ENCODE measurements around the gene ADCY5.

Gene ADCY5

GRCh38 chr3:123386477-123387040 is 62.3 kb downstream of the ADCY5 start:
- DNase-seq (ENCODE audit: low spot score): no peak

- peak; percentile 45 for DNase-seq (ENCODE audit: low spot score)
Measured at GRCh38 chr3:123385981-123386380, 62.9 kb downstream of the ADCY5 start.

GRCh38 chr3:123385499-123385898 is 63.4 kb downstream of the ADCY5 start:
- DNase-seq (ENCODE audit: low spot score): no peak

GRCh38 chr3:123385001-123385401 is 63.9 kb downstream of the ADCY5 start:
- no peak for DNase-seq (ENCODE audit: low spot score)

GRCh38 chr3:123384256-123384655 is 64.6 kb downstream of the ADCY5 start:
- DNase-seq (ENCODE audit: low spot score): no peak

- no peak for DNase-seq (ENCODE audit: low spot score)
Measured at GRCh38 chr3:123383091-123384053, 65.5 kb downstream of the ADCY5 start.

- DNase-seq (ENCODE audit: low spot score): no peak
Measured at GRCh38 chr3:123380261-123380660, 68.6 kb downstream of the ADCY5 start.

GRCh38 chr3:123379041-123379830 is 69.7 kb downstream of the ADCY5 start:
- DNase-seq (ENCODE audit: low spot score): no peak

- no peak for DNase-seq (ENCODE audit: low spot score)
Measured at GRCh38 chr3:123378409-123378915, 70.4 kb downstream of the ADCY5 start.

GRCh38 chr3:123377243-123377740 is 71.6 kb downstream of the ADCY5 start:
- no peak for DNase-seq (ENCODE audit: low spot score)

GRCh38 chr3:123376451-123377242 is 72.2 kb downstream of the ADCY5 start:
- DNase-seq (ENCODE audit: low spot score): no peak

- DNase-seq (ENCODE audit: low spot score): peak; percentile 56
Measured at GRCh38 chr3:123375014-123375940, 73.6 kb downstream of the ADCY5 start.

GRCh38 chr3:123374016-123374415 is 74.9 kb downstream of the ADCY5 start:
- no peak for DNase-seq (ENCODE audit: low spot score)

GRCh38 chr3:123373474-123373987 is 75.4 kb downstream of the ADCY5 start:
- no peak for DNase-seq (ENCODE audit: low spot score)

GRCh38 chr3:123372686-123373473 is 76.0 kb downstream of the ADCY5 start:
- DNase-seq (ENCODE audit: low spot score): no peak

GRCh38 chr3:123371859-123372685 is 76.8 kb downstream of the ADCY5 start:
- no peak for DNase-seq (ENCODE audit: low spot score)

- no peak for DNase-seq (ENCODE audit: low spot score)
Measured at GRCh38 chr3:123371426-123371825, 77.5 kb downstream of the ADCY5 start.

- no peak for DNase-seq (ENCODE audit: low spot score)
Measured at GRCh38 chr3:123370819-123371218, 78.1 kb downstream of the ADCY5 start.
